ENCODE data around the gene ODC1. TPM values are rescaled to one million over a fixed set of nuclear protein-coding genes. Genes with fewer than 3 reads are reported as not detected.

Gene ODC1
- total and polyA plus RNA-seq, 2 of the 4 experiments (the other 2 are of a cell fraction): 117 to 204 TPM

GRCh38 chr2:10477443-10478297 is 29.5 kb upstream of the ODC1 start (continued):
- TF ChIP-seq CTCF (conservative IDR thresholded peaks at IDR 0.05; ENCODE audit: low read depth, low read length): no peak

- H4K8ac ChIP-seq (ENCODE audit: low read depth in 2 of 2, low read length in 2 of 2): no peak overlapping the region
- no peak overlapping the region for H3K4ac ChIP-seq (ENCODE audit: low read depth, low read length)
- H2BK15ac ChIP-seq (ENCODE audit: low read depth, low read length): no peak overlapping the region
- H3K9me1 ChIP-seq (ENCODE audit: insufficient read depth, low read length): no peaks in the 10 kb centered on the region
- peaks cover 38% of the 10 kb centered on the region for H3K27me3 ChIP-seq (ENCODE audit: control insufficient read depth, insufficient read depth, low read length)
- intact Hi-C loops (cut with micrococcal nuclease): no loop called here
- no peaks in the 10 kb centered on the region for H3K79me1 ChIP-seq (ENCODE audit: low read depth in 1 of 2, low read length in 2 of 2)
- DNase-seq (no peak), ATAC-seq (ENCODE audit: low read depth) (no peak)
- H4K91ac ChIP-seq (ENCODE audit: insufficient read depth, low read depth, low read length): no peak overlapping the region
- no peak overlapping the region for H2AK5ac ChIP-seq (ENCODE audit: low read depth, low read length)
- no peak overlapping the region for H2BK120ac ChIP-seq (ENCODE audit: low read depth, low read length)
- H3K56ac ChIP-seq (ENCODE audit: extremely low read depth, insufficient read depth, low read length): no peak overlapping the region
- H2BK5ac ChIP-seq (ENCODE audit: low read depth, low read length, poor library complexity, severe bottlenecking): no peak overlapping the region
- H3K18ac ChIP-seq (ENCODE audit: low read depth, low read length): no peak overlapping the region
- no peaks in the 10 kb centered on the region for H3K36me3 ChIP-seq (ENCODE audit: control insufficient read depth, insufficient read depth, low read length)
- no peak overlapping the region for H3K4me2 ChIP-seq (ENCODE audit: low read depth, low read length)
- no peak overlapping the region for H3K14ac ChIP-seq (replicated peaks; ENCODE audit: low read depth, low read length)
- in situ Hi-C loops (cut with MboI; ENCODE audit: low sequenced_read_pairs): no loop called here
- no peak overlapping the region for H2AK9ac ChIP-seq (replicated peaks; ENCODE audit: low read depth, low read length, poor library complexity)
- no peak overlapping the region for H3K4me3 ChIP-seq (ENCODE audit: insufficient read depth, low read depth, low read length)
- POLR2A ChIA-PET (ENCODE audit: unreplicated experiment): no interaction called here
- no peak overlapping the region for H2BK20ac ChIP-seq (ENCODE audit: low read depth, low read length)
- BruUV-seq (replicated peaks): no TSS peak
- H4K5ac ChIP-seq (ENCODE audit: low read depth, low read length): no peak overlapping the region
- H3K23ac ChIP-seq (ENCODE audit: low read depth, low read length): no peak overlapping the region
- H3K27ac ChIP-seq (ENCODE audit: insufficient read depth, low read length): no peak overlapping the region
- dilution Hi-C loops (cut with HindIII; ENCODE audit: low sequenced_read_pairs, unreplicated experiment): no loop called here
- no peaks in the 10 kb centered on the region for H3K9me3 ChIP-seq (ENCODE audit: control insufficient read depth, insufficient read depth, low read length)
- H2AFZ ChIP-seq (replicated peaks; ENCODE audit: low read length, poor library complexity): no peak overlapping the region
- no peaks in the 10 kb centered on the region for H4K20me1 ChIP-seq (ENCODE audit: insufficient read depth, low read length)
- TF ChIP-seq MXI1 (IDR thresholded peaks at IDR 0.05; ENCODE audit: borderline replicate concordance, low read depth, low read length): no peak
- no peak for TF ChIP-seq FOS (IDR thresholded peaks at IDR 0.05; ENCODE audit: low read depth, low read length)
- no peak for TF ChIP-seq CTCF (conservative IDR thresholded peaks at IDR 0.05; ENCODE audit: low read depth, low read length)
- TF ChIP-seq BHLHE40 (IDR thresholded peaks at IDR 0.05; ENCODE audit: low read depth, low read length): no peak
- TF ChIP-seq RCOR1 (IDR thresholded peaks at IDR 0.05; ENCODE audit: insufficient replicate concordance, low read length): no peak
- TF ChIP-seq CEBPB (IDR thresholded peaks at IDR 0.05; ENCODE audit: low read depth, low read length): no peak
- TF ChIP-seq, protein P1, sequence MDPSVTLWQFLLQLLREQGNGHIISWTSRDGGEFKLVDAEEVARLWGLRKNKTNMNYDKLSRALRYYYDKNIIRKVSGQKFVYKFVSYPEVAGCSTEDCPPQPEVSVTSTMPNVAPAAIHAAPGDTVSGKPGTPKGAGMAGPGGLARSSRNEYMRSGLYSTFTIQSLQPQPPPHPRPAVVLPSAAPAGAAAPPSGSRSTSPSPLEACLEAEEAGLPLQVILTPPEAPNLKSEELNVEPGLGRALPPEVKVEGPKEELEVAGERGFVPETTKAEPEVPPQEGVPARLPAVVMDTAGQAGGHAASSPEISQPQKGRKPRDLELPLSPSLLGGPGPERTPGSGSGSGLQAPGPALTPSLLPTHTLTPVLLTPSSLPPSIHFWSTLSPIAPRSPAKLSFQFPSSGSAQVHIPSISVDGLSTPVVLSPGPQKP (IDR thresholded peaks at IDR 0.05; ENCODE audit: borderline replicate concordance, low read depth, low read length): no peak
- TF ChIP-seq POLR2A (IDR thresholded peaks at IDR 0.05; ENCODE audit: low read depth, low read length): no peak
- TF ChIP-seq CHD1 (IDR thresholded peaks at IDR 0.05; ENCODE audit: low read depth, low read length): no peak
- WGBS, 2 experiments (ENCODE audit: extremely low coverage in 2 of 2, insufficient read length in 1 of 2): 81% methylated on average over 4 of the region's 12 CpGs; no CpG with 5 or more reads in 1 of the 2 experiments
- no peak overlapping the region for H3K9ac ChIP-seq (ENCODE audit: low read depth, low read length)
- no peaks in the 10 kb centered on the region for H3K4me1 ChIP-seq (ENCODE audit: control insufficient read depth, insufficient read depth, low read length)
- CTCF ChIA-PET: no interaction called here
Observed at GRCh38 chr2:10476723-10477442, 28.8 kb upstream of the ODC1 start.

Data from IMR-90 (cell line).